Erythroblast (primary cell): ENCODE data around the gene COL5A2.

Experiments
- GATA1 ChIP-seq: IDR thresholded peaks from 2 replicates; pipeline ENCODE4 v1.6.1; 2011; ENCODE audit warnings: low read depth, mild to moderate bottlenecking, control low read depth, low read length, moderate library complexity
- POLR2A ChIP-seq: IDR thresholded peaks from 2 replicates; pipeline ENCODE4 v1.6.1; 2011; ENCODE audit warnings: mild to moderate bottlenecking, low read length

- no peak for TF ChIP-seq POLR2A
- TF ChIP-seq GATA1 = no peak
Measured at GRCh38 chr2:189144700-189145211, 34.8 kb downstream of the COL5A2 start.
